Left colon (tissue), 2 donors: ENCODE results near the gene MYL12A. TPM values are rescaled to one million over a fixed set of nuclear protein-coding genes. Genes with fewer than 3 reads are reported as not detected.
A peak's percentile ranks its signal among the peaks of the same experiment; 100 is the strongest.
"Not testable (repeated sequence)": the region's sequence is repeated elsewhere in the genome, so short reads cannot be mapped to it uniquely, and the experiment has no call there.

Experiments used
- ATAC-seq: fragments of 200-7000 bp; cut with Tn5 transposase; one replicate; pipeline ENCODE4 v1.9.1; 2020; ENCODE audit warnings: mild to moderate bottlenecking, moderate library complexity
- DNase-seq, 2 donors: peaks; one replicate each; pipeline ENCODE4 v3.0.0-alpha.2; 2020
- intact Hi-C, 2 donors: fragments of 100-400 bp; cut with DNase I in 1 of 2; cut with micrococcal nuclease in 1 of 2; formaldehyde crosslinking; loops; one replicate each; pipeline versions ENCODE4 v1.11.2 to v1.14.0; 2022; cut with DNase I, micrococcal nuclease
- total RNA-seq, 2 donors: library from RNA; stranded (reverse); fragmentation: NEBNext Ultra II Directional; extraction: Animal tissue kit (Norgen Biotek cat#: 25700); gene quantifications; one replicate each; pipeline ENCODE4 v1.2.1, GENCODE V29; 2021
- donor health status: DM: no; HTN: no; CAD: no.
- donor health status: DM: yes; HTN: yes; CAD: no.

The MYL12A gene
- total RNA-seq, 2 donors from 2014 or later: 520 to 622 TPM

- intact Hi-C loops: no loop called here
- ATAC-seq (no peak), DNase-seq (no peak)
Observed at GRCh38 chr18:3266062-3266608, 18.5 kb downstream of the MYL12A start.

GRCh38 chr18:3268306-3268705, 20.7 kb downstream of the MYL12A start:
- DNase-seq (no peak), ATAC-seq (peak; percentile 53)
- intact Hi-C loops: no loop called here

GRCh38 chr18:3269241-3269913, 21.8 kb downstream of the MYL12A start:
- intact Hi-C loops: no loop called here
- ATAC-seq: no peak
- DNase-seq: no peak

GRCh38 chr18:3269914-3270299, 22.3 kb downstream of the MYL12A start:
- ATAC-seq (no peak), DNase-seq (no peak)
- intact Hi-C loops: no loop called here

- intact Hi-C loops: no loop called here
- DNase-seq (no peak), ATAC-seq (no peak)
Observed at GRCh38 chr18:3273042-3273441, 25.4 kb downstream of the MYL12A start.

GRCh38 chr18:3277643-3278213, 30.1 kb downstream of the MYL12A start:
- intact Hi-C loops: not testable (repeated sequence)

GRCh38 chr18:3279201-3280185, 31.9 kb downstream of the MYL12A start:
- intact Hi-C loops: loop anchor here (5.0 to 10.0 kb wide), 4 partner anchors 173 to 715 kb away; partner anchors contain the start of gene TGIF1 (in 1 of the 2)
- ATAC-seq (peak; percentile 45), DNase-seq (no peak)

More at GRCh38 chr18:3277643-3278213, 30.1 kb downstream of the MYL12A start:
- ATAC-seq, DNase-seq: not testable (repeated sequence)

GRCh38 chr18:3281456-3282400, 34.1 kb downstream of the MYL12A start:
- DNase-seq: no peak
- intact Hi-C loops: loop anchor here (2.0 to 10.0 kb wide), 5 partner anchors 171 to 713 kb away; partner anchors contain the start of gene TGIF1 (in 1 of the 2)
- peak; percentile 66 for ATAC-seq

- DNase-seq (no peak), ATAC-seq (no peak)
- intact Hi-C loops: loop anchor here (2.0 to 10.0 kb wide), 5 partner anchors 169 to 711 kb away; partner anchors contain the start of gene TGIF1 (in 1 of the 2)
Observed at GRCh38 chr18:3283253-3283863, 35.8 kb downstream of the MYL12A start.

- no peak for DNase-seq
- ATAC-seq: no peak
Observed at GRCh38 chr18:3283908-3284307, 36.3 kb downstream of the MYL12A start.

GRCh38 chr18:3284501-3284900, 36.9 kb downstream of the MYL12A start:
- DNase-seq (no peak), ATAC-seq (no peak)
- intact Hi-C loops: loop anchor here (5.0 to 10.0 kb wide), 4 partner anchors 168 to 710 kb away; partner anchors contain the start of gene TGIF1 (in 1 of the 2)

More at GRCh38 chr18:3283908-3284307, 36.3 kb downstream of the MYL12A start:
- intact Hi-C loops: loop anchor here (2.0 to 10.0 kb wide), 5 partner anchors 168 to 711 kb away; partner anchors contain the start of gene TGIF1 (in 1 of the 2)

- DNase-seq: no peak
- intact Hi-C loops: loop anchor here (10.0 kb wide), 2 partner anchors 379 to 709 kb away; no protein-coding TSS in a partner anchor
- ATAC-seq: no peak
Observed at GRCh38 chr18:3286159-3286558, 38.6 kb downstream of the MYL12A start.

GRCh38 chr18:3293196-3293951, 45.8 kb downstream of the MYL12A start:
- intact Hi-C loops: no loop called here
- no peak for ATAC-seq

GRCh38 chr18:3294435-3295080, 47.0 kb downstream of the MYL12A start:
- no peak for ATAC-seq
- no peak for DNase-seq
- intact Hi-C loops: no loop called here

More at GRCh38 chr18:3293196-3293951, 45.8 kb downstream of the MYL12A start:
- no peak for DNase-seq

GRCh38 chr18:3297025-3297984, 49.7 kb downstream of the MYL12A start:
- peak; percentile 94 to 97 for DNase-seq
- intact Hi-C loops: no loop called here
- peak; percentile 98 for ATAC-seq
